Activated CD4-positive, alpha-beta T cell treated with anti-CD3 and anti-CD28 coated beads for 36 hours (primary cell): ENCODE data around the gene CHD2. TPM values are rescaled to one million over a fixed set of nuclear protein-coding genes. Genes with fewer than 3 reads are reported as not detected.

Experiments
- ATAC-seq: fragments of 200-7000 bp; cut with Tn5 transposase; one replicate; pipeline ENCODE4 v1.10.0; 2021; ENCODE audit warnings: mild to moderate bottlenecking, moderate library complexity
- CTCF ChIA-PET: fragments of 350-600 bp; sonication (Branson Sonifier 250); formaldehyde crosslinking; loops from one replicate; lab custom pipeline; 2021; ENCODE audit warnings: antibody characterized with exemption; lab: Charles Lee
- POLR2A ChIA-PET: fragments of 350-600 bp; sonication (Branson Sonifier 250); formaldehyde crosslinking; loops from one replicate; lab custom pipeline; 2021; ENCODE audit warnings: antibody characterized with exemption, inconsistent platforms; lab: Charles Lee
- DNase-seq: peaks from one replicate; pipeline ENCODE4 v3.0.0-alpha.2; 2020
- H3K27ac Mint-ChIP-seq: one replicate; pipeline ENCODE4 v1.8.0; 2021; ENCODE audit warnings: mixed read lengths
- H3K27me3 Mint-ChIP-seq: one replicate; pipeline ENCODE4 v1.8.0; 2021; ENCODE audit warnings: mixed read lengths
- H3K36me3 Mint-ChIP-seq: one replicate; pipeline ENCODE4 v1.8.0; 2021; ENCODE audit warnings: low read depth, mixed read lengths
- H3K4me1 Mint-ChIP-seq: one replicate; pipeline ENCODE4 v1.8.0; 2021; ENCODE audit warnings: mixed read lengths
- H3K4me3 Mint-ChIP-seq: one replicate; pipeline ENCODE4 v1.8.0; 2021; ENCODE audit warnings: mild to moderate bottlenecking, moderate library complexity, mixed read lengths
- H3K9me3 Mint-ChIP-seq: one replicate; pipeline ENCODE4 v1.8.0; 2021; ENCODE audit warnings: low read depth, mixed read lengths
- intact Hi-C, 2 experiments: fragments of 100-400 bp; cut with DNase I in 1 of 2; cut with micrococcal nuclease in 1 of 2; formaldehyde crosslinking; loops; one replicate each; pipeline versions ENCODE4 v1.14.2 to v1.15.1; 2022 to 2024; cut with DNase I, micrococcal nuclease
- total RNA-seq, 2 experiments: library from RNA; stranded (reverse); gene quantifications; one replicate each; pipeline ENCODE4 v1.2.3, GENCODE V29; 2021

Gene CHD2
- total RNA-seq, 2 experiments from 2014 or later = 118 to 149 TPM

- ATAC-seq (no peak), DNase-seq (no peak)
- Mint-ChIP-seq H3K36me3 (peaks cover 63% of the 10 kb centered on the region), H3K27me3 (no peaks in the 10 kb centered on the region), H3K4me3 (peak overlapping the region; percentile 92), H3K27ac (peak overlapping the region; percentile 99), H3K4me1 (peaks cover 47% of the 10 kb centered on the region), H3K9me3 (no peaks in the 10 kb centered on the region)
- intact Hi-C loops = loop anchor here in 1 of 2 experiments (1.0 kb wide), 1 partner anchor 15 kb away; the partner anchor contains the start of gene CHD2
- ChIA-PET POLR2A (interaction anchor here (0.7 to 6.3 kb wide), 7 partner anchors 17 to 76 kb away, joined by 3 to 111 read pairs (median 5); partner anchors contain the start of gene CHD2), CTCF (interaction anchor here (0.9 to 6.0 kb wide), 14 partner anchors 10 to 88 kb away, joined by 3 to 61 read pairs (median 4); partner anchors contain the start of gene CHD2)
Observed at GRCh38 chr15:92885224-92886041, 14.7 kb upstream of the CHD2 start.

GRCh38 chr15:92886042-92886537 lies 14.0 kb upstream of the CHD2 start:
- Mint-ChIP-seq H3K4me3 (peak overlapping the region; percentile 92), H3K9me3 (no peaks in the 10 kb centered on the region), H3K4me1 (peaks cover 47% of the 10 kb centered on the region), H3K27me3 (no peaks in the 10 kb centered on the region), H3K36me3 (peaks cover 70% of the 10 kb centered on the region), H3K27ac (peak overlapping the region; percentile 99)
- DNase-seq (no peak), ATAC-seq (no peak)
- ChIA-PET POLR2A (interaction anchor here (0.7 to 6.3 kb wide), 4 partner anchors 16 to 78 kb away, joined by 5 to 111 read pairs (median 12); partner anchors contain the start of gene CHD2), CTCF (interaction anchor here (0.9 to 6.0 kb wide), 11 partner anchors 9 to 88 kb away, joined by 3 to 61 read pairs (median 3); partner anchors contain the start of gene CHD2)
- intact Hi-C loops = no loop called here

- intact Hi-C loops = no loop called here
- H3K27ac Mint-ChIP-seq = peak overlapping the region; percentile 99
- H3K27me3 Mint-ChIP-seq = no peaks in the 10 kb centered on the region
- DNase-seq (no peak), ATAC-seq (no peak)
- CTCF ChIA-PET = interaction anchor here (0.9 to 5.6 kb wide), 4 partner anchors 11 to 77 kb away, joined by 3 to 61 read pairs (median 3); partner anchors contain the start of gene CHD2
- H3K9me3 Mint-ChIP-seq = no peaks in the 10 kb centered on the region
- peaks cover 77% of the 10 kb centered on the region for H3K36me3 Mint-ChIP-seq
- POLR2A ChIA-PET = interaction anchor here (3.3 kb wide), 1 partner anchor 78 kb away, joined by 16 read pairs; no protein-coding TSS in a partner anchor
- peak overlapping the region; percentile 92 for H3K4me3 Mint-ChIP-seq
- peaks cover 47% of the 10 kb centered on the region for H3K4me1 Mint-ChIP-seq
Observed at GRCh38 chr15:92886815-92887214, 13.3 kb upstream of the CHD2 start.

GRCh38 chr15:92887869-92888268 lies 12.3 kb upstream of the CHD2 start:
- ChIA-PET CTCF (interaction anchor here (1.3 to 2.7 kb wide), 4 partner anchors 20 to 80 kb away, joined by 3 to 11 read pairs (median 7); no protein-coding TSS in a partner anchor), POLR2A (interaction anchor here (0.7 to 3.3 kb wide), 3 partner anchors 12 to 79 kb away, joined by 3 to 21 read pairs (median 16); partner anchors contain the start of gene CHD2)
- Mint-ChIP-seq H3K9me3 (no peaks in the 10 kb centered on the region), H3K4me1 (peaks cover 50% of the 10 kb centered on the region), H3K4me3 (peak overlapping the region; percentile 92), H3K27me3 (no peaks in the 10 kb centered on the region), H3K27ac (peak overlapping the region; percentile 84), H3K36me3 (peaks cover 83% of the 10 kb centered on the region)
- DNase-seq (no peak), ATAC-seq (no peak)
- intact Hi-C loops = no loop called here

GRCh38 chr15:92889390-92890107 lies 10.6 kb upstream of the CHD2 start:
- CTCF ChIA-PET = interaction anchor here (1.0 to 2.7 kb wide), 7 partner anchors 9 to 81 kb away, joined by 3 to 11 read pairs (median 5); partner anchors contain the start of gene CHD2
- Mint-ChIP-seq H3K9me3 (no peaks in the 10 kb centered on the region), H3K27ac (peak overlapping the region; percentile 91), H3K4me1 (peaks cover 66% of the 10 kb centered on the region), H3K36me3 (peaks cover 86% of the 10 kb centered on the region), H3K4me3 (peak overlapping the region; percentile 65), H3K27me3 (no peaks in the 10 kb centered on the region)
- DNase-seq (no peak), ATAC-seq (peak; percentile 77)
- POLR2A ChIA-PET = interaction anchor here (0.6 to 3.3 kb wide), 8 partner anchors 11 to 92 kb away, joined by 3 to 21 read pairs (median 6); partner anchors contain the start of gene CHD2
- intact Hi-C loops = loop anchor here in 1 of 2 experiments (1.0 kb wide), 1 partner anchor 10 kb away; no protein-coding TSS in a partner anchor

- ChIA-PET CTCF (interaction anchor here (0.9 to 1.2 kb wide), 3 partner anchors 26 to 83 kb away, joined by 3 to 5 read pairs (median 3); no protein-coding TSS in a partner anchor), POLR2A (no interaction called here)
Observed at GRCh38 chr15:92891533-92892200, 8.5 kb upstream of the CHD2 start.

GRCh38 chr15:92892201-92892555 lies 7.9 kb upstream of the CHD2 start:
- H3K4me1 Mint-ChIP-seq = peaks cover 78% of the 10 kb centered on the region

More at GRCh38 chr15:92891533-92892200, 8.5 kb upstream of the CHD2 start:
- intact Hi-C loops = loop anchor here in 1 of 2 experiments (1.0 kb wide), 1 partner anchor 8 kb away; no protein-coding TSS in a partner anchor
- Mint-ChIP-seq H3K36me3 (peaks cover 83% of the 10 kb centered on the region), H3K9me3 (peaks cover 3% of the 10 kb centered on the region), H3K27me3 (no peaks in the 10 kb centered on the region), H3K27ac (peak overlapping the region; percentile 81), H3K4me3 (peak overlapping the region; percentile 65), H3K4me1 (peaks cover 78% of the 10 kb centered on the region)
- no peak for DNase-seq
- no peak for ATAC-seq

GRCh38 chr15:92893200-92893599 lies 6.9 kb upstream of the CHD2 start:
- no peak overlapping the region for H3K4me3 Mint-ChIP-seq
- H3K27ac Mint-ChIP-seq = peak overlapping the region; percentile 63
- ChIA-PET CTCF (interaction anchor here (0.9 to 5.9 kb wide), 2 partner anchors 10 kb away, joined by 3 to 49 read pairs; no protein-coding TSS in a partner anchor), POLR2A (interaction anchor here (0.6 to 1.6 kb wide), 4 partner anchors 10 to 25 kb away, joined by 3 to 10 read pairs (median 3); no protein-coding TSS in a partner anchor)
- ATAC-seq (no peak), DNase-seq (no peak)
- intact Hi-C loops = no loop called here
- no peaks in the 10 kb centered on the region for H3K27me3 Mint-ChIP-seq
- H3K9me3 Mint-ChIP-seq = peaks cover 5% of the 10 kb centered on the region
- peaks cover 85% of the 10 kb centered on the region for H3K36me3 Mint-ChIP-seq
- H3K4me1 Mint-ChIP-seq = peaks cover 78% of the 10 kb centered on the region

More at GRCh38 chr15:92892201-92892555, 7.9 kb upstream of the CHD2 start:
- Mint-ChIP-seq H3K4me3 (no peak overlapping the region), H3K27ac (peak overlapping the region; percentile 8), H3K27me3 (no peaks in the 10 kb centered on the region), H3K9me3 (peaks cover 3% of the 10 kb centered on the region), H3K36me3 (peaks cover 83% of the 10 kb centered on the region)
- intact Hi-C loops = no loop called here
- ChIA-PET POLR2A (interaction anchor here (1.6 kb wide), 1 partner anchor 9 kb away, joined by 3 read pairs; no protein-coding TSS in a partner anchor), CTCF (interaction anchor here (0.9 to 5.9 kb wide), 5 partner anchors 9 to 84 kb away, joined by 3 to 49 read pairs (median 3); no protein-coding TSS in a partner anchor)
- ATAC-seq (no peak), DNase-seq (no peak)

GRCh38 chr15:92896561-92896960 lies 3.6 kb upstream of the CHD2 start:
- ChIA-PET CTCF (interaction anchor here (0.8 to 5.9 kb wide), 7 partner anchors 12 to 93 kb away, joined by 3 to 49 read pairs (median 4); no protein-coding TSS in a partner anchor), POLR2A (interaction anchor here (0.6 kb wide), 1 partner anchor 64 kb away, joined by 4 read pairs; no protein-coding TSS in a partner anchor)
- no peak for ATAC-seq
- intact Hi-C loops = no loop called here
- Mint-ChIP-seq H3K4me3 (peak overlapping the region; percentile 38), H3K27ac (peak overlapping the region; percentile 75), H3K27me3 (no peaks in the 10 kb centered on the region), H3K9me3 (peaks cover 12% of the 10 kb centered on the region), H3K36me3 (peaks cover 86% of the 10 kb centered on the region), H3K4me1 (peaks cover 68% of the 10 kb centered on the region)
- no peak for DNase-seq
